GM23338 (cell line): ENCODE measurements around the gene RPUSD1.

Experiments used
- CTCF ChIP-seq, 2 experiments: fragments of 200-600 bp in 1 of 2; sonication (generic) in 1 of 2; conservative IDR thresholded peaks; 2 replicates each; pipeline versions ENCODE4 v1.5.1 to v1.6.1; 2016 to 2017; ENCODE audit warnings: antibody characterized with exemption in 2 of 2, low read depth in 2 of 2, mild to moderate bottlenecking in 2 of 2, moderate library complexity in 1 of 2
- EZH2 ChIP-seq: fragments of 200-600 bp; sonication (generic); IDR thresholded peaks from one replicate; pipeline ENCODE4 v1.8.0; 2017; ENCODE audit warnings: antibody characterized with exemption, mild to moderate bottlenecking, low read depth; ENCODE audit not compliant: unreplicated experiment
- REST ChIP-seq: IDR thresholded peaks from one replicate; pipeline ENCODE4 v1.6.1; 2018; ENCODE audit warnings: antibody characterized with exemption; ENCODE audit not compliant: unreplicated experiment

GRCh38 chr16:762595-763268, 25.4 kb downstream of the RPUSD1 start:
- TF ChIP-seq CTCF (conservative IDR thresholded peaks at IDR 0.05; ENCODE audit: low read depth in 2 of 2) (no peak), REST (no peak), EZH2 (no peak)
